CD4-positive, alpha-beta T cell treated with Interleukin-15 for 4 hours (primary cell): ENCODE results near the gene KDM4D.
"Not testable (repeated sequence)": the region's sequence is repeated elsewhere in the genome, so short reads cannot be mapped to it uniquely, and the experiment has no call there.

Experiments
- DNase-seq: peaks from one replicate; pipeline ENCODE4 v3.0.0-alpha.2; 2020; ENCODE audit warnings: low spot score

KDM4D gene

DNA sequence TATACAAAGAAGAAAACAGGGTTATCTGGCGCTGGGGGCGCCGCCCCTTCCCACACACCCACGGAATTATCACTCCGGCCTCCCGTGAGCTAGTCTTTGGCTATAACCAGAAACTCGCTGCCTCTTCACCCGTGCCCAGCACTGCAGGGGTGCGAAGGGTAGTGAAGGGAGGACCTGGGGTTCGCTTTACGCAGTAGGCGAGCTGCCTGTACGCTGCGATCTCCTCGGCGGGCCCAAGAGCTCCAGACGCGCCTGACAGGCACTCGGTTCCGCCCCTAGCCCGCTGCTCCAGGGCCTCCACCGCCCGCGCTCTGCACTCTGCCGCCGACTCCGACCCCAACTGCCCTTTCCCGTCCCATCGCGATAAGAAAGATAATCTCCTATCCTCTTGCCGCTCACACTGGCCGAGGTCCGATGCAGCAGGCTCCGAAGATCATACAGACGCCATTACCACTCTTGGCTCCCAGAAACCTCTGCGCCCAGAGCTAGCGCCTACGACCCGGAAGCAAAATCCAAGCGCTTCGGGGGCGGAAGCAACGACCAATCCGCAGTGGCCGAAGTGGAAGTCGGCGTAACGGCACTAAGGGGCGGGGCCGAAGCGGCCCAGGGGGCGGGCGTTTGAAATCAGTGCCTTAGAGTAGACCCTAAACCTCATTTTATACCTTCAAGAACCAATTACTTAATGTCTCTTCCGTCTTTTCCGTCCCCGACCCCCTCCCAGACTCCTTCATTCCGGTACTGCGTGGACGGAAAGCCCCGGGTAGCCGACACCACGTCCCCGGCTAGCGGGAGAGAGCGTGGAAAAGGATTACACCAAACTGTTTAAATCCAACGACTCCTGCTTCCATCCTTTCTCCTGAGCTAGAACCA is at the start of gene KDM4D, which contains the start of gene CWC15:
KDM4D (plus strand) TSS at position 611 of the 870 bp plus-strand sequence. CDS start 23,664 bp downstream, outside the sequence.
CWC15 (minus strand) TSS at position 458 of the 870 bp plus-strand sequence. CDS start 1,371 bp downstream, outside the sequence.
- peak; percentile 94 for DNase-seq

DNA sequence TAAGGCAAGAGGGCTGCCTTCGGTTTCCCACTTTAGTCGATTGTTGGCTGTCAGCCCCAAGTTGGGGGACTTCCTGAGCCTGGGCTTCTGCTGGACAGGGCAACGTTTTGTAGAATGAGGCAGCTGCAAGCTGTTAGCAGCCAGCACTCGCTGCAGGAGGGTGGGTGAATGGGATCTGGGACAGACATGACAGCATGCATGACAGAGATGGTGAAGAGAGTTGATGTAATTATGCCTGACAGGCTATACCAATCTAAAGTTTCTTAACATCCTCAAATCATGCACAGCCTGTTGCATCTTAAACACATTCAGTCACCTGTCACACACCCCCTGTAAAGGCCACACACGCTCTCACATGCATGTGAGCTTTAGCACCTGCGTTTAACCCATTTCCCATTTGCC is 49.3 kb upstream of the KDM4D start:
- DNase-seq: no peak

DNA sequence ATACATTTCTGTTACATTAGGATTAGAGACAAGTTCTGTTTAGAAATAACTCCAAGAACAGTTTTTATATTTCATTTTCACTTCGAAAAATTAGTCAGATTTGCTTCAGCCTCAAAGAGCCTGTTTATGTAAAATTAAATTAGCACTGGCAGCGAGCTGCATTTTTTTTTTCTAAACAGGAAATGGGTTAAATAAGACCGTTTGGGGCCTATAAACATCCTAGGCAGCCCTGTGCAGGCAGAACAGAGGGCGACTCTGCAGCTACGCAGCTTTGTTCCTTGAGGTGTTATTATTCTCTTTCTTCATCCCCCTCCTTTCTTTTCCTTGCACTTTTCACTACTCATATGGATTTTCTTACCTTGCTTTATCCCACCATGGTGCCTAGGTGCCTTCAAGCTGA is 48.9 kb upstream of the KDM4D start:
- peak; percentile 18 for DNase-seq

DNA sequence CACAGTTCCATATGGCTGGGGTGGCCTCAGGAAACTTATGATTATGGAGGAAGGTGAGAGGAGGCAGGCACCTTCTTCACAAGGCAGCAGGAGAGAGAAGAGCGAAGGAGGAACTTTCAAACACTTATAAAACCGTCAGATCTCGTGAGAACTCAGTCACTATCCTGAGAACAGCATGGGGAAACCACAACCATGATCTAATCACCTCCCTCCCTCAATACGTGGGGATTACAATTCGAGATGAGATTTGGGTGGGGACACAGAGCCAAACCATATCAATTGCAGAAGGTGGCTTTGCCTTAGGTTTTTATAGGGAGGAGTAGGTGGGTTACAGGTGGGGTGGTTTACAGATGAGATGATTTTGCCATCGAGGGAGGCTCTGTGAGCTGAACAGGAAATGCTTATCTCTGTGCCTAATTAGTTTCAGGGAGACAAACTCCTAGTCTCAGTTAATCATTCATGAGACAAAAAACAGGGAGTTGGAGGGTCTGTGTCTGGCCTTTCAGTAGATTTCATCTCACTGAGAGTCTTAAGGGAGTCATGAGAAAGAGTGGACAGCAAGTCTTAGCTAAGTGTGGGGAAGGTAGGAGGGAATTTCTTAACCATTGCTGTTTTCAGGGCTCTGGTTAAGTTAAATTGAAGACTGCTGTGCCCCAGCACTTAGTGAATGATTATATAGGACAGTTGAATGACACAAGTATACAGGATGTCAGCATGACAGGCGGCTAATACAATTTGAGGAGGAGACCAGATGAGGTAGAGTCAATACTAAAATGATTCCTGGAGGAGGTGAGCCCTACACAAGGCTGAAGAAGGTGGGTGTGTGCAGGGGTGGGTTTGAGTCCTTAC is 47.9 kb upstream of the KDM4D start:
- no peak for DNase-seq

DNA sequence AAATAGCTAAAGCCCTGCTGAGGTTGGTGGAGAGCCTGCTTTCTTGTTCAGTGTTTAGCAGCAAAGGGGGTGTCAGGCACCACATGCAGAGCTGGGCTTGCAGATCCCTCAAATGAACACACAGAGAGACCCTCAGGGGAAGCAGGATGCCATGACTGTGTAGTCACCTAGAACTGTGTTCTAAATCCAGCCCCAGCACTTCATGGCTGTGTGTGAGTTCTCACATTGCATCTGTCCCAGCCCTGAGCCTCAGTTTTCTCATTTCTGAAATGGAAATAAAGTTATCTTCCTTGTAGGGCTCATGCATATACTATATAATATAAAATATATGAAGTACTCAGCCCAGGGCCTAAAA is 47.3 kb upstream of the KDM4D start:
- DNase-seq: no peak

DNA sequence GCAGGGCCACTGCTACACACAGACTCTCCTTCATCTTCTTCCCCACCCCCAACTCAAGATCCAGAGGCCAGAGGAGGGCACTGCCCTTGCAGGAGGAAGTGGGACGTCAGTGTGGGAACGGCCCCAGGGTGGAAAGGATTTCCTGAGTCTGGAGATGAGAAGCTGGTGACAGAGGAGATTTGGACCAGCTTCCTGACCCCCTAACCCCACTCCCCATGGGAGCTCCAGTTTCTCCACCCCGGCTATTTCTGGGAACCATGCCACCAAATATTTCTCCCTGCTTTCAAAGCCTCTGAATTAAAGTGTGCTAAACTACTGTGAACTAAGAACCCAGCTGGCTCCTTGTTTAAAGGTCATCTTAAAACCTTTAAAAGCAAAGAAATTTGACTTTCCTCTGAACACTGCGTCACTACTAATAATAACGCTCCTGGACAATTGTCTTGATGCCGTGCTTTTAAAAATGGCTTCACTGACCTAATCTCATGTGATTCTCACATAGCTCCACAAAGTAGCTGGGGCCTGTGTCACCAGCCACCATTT is 46.7 kb upstream of the KDM4D start:
- no peak for DNase-seq

DNA sequence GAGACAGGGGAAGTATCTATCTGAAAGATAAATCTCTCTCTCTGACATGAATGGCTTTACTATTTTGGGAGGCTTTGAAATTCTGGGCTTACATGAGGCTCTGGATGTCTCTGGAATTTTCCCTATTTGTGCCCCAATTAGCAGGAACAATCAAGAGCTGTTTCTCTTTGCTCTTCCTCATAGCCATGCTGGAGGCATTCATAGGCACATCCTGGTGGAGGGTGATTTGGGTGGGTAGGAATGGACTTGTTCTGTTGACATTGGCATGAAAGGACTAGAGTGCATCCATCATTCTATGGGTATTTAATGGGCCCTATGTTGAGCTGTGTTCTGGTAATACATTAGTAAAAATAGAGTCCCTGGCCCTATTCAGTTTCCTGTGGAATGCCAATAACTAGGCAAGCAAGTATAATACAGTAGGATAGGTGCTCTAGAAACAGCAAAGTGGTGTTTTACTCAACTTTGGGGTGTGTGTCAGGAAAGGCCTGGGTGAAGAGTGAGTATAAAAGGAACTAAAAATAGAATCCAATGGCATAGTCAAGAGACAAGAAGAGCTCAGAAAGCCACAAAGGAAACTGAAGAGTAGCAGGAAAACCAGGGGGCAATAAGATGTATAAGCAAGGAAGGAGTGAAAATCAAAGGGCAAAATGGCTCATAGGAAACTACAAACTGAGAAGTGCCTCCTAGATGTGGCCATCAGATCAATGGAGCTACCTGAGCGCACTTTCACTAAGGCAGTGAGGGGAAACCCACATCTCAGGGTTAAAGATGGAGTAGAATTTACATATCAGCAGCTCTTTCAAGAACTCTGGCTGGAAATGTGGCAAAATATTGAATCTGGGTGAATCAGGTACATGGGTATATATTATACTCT is 45.2 kb upstream of the KDM4D start:
- no peak for DNase-seq

DNA sequence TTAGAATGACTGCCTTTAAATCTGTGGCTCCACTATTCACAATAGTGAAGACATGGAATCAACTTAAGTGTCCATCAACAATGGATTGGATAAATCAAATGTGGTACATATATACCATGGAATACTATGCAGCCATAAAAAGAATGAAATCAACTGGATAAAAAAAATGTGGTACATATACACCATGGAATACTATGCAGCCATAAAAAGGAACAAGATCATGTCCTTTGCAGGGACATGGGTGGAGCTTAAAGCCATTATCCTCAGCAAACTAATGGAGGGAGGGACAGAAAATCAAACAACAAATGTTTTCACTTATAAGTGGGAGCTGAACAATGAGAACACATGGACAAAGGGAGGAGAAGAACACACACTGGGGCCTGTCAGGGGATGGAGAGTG is 41.4 kb upstream of the KDM4D start:
- not testable (repeated sequence) for DNase-seq

DNA sequence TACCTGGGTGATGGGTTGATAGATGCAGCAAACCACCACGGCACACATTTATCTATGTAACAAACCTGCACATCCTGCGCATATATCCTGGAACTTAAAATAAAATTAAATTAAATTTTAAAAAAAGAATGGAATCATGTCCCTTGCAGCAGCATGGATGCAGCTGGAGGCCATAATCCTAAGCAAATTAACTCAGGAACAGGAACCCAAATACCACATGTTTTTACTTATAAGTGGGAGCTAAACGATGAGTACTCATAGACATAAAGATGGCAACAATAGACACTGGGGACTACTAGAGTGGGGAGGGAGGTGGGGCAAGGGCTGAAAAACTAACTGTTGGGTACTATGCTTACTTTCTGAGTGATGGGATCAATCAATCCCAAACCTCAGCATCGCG is 41.0 kb upstream of the KDM4D start:
- DNase-seq: no peak

DNA sequence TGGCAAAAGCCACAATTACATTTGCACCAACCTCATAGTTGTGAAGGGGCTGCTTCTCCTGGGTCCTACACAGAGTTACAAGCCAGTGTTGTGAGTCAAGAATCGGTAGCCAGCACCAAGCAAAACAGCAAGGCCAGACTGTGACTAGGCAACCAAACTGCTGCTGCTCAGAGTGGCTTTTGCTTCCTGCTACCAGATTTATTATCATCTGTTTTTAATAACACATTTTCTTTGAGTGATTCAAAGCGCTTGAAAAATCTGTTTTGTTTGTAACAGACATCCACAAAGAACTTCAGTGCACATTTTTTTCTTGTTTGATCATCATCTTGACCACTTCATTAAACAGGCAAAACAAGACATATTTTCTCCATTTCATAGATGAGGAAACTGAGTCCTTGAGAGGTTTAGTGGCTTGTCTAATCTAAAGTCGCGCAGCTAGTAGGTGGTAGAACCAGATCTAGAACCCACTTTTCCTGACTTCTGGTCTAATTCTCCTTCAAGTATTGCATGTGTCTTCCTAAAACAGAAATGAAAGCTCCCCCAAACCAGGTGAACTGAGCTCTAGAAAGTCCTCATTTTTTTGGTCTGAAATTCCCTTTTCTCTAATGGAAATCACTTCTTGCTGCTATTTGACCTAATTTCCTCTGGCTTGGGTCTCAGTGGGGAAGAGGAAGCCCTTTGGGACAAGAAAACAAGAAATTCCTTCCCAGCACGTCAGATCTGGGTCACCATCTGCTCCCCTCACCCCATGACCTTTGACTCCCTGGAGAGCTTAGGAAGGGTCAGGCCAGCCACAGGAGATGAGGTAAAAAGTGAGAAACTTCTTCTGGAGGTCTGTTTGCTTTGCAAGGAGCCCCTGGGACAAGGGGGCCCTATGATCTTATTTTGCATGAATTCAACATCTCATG is 40.0 kb upstream of the KDM4D start:
- DNase-seq: no peak

DNA sequence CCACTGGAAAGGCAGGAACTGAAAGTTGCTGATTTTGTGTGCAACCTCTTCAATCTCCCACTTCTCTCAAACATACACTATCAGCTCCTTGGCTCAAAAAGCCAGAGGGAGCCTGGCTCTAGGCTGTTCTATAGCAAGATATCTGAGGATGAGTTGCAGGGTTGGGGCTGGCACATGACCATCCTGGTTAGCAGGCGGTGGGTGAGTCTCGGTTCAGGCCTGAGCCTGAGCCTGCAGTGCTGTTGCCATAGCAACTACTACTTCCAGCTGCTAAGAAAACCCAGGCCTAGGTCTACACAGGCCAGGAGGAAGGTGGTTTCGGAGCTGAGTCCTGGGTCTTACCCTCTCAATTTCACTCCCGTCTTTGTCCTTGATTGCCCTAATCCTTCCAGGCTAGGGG is 39.1 kb upstream of the KDM4D start:
- no peak for DNase-seq

DNA sequence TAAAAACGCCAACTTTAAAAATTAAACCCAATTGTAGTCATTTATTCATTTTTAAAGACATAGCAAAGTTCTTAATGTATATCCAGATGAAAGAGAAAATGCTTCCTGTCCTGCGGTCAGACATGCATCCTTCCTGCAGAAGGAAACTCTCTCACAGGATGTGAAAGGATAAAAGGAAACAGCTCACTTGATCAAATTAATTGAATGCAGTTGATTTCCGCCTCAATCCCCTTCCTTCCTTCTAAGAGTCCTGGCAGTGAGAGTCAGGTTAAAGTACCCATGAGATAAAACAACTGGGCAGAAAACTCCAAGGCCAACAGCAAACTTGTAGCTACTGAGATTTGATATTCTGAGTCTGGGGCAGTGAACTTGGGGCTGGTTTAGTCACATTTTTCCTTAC is 38.7 kb upstream of the KDM4D start:
- DNase-seq: peak; percentile 12

DNA sequence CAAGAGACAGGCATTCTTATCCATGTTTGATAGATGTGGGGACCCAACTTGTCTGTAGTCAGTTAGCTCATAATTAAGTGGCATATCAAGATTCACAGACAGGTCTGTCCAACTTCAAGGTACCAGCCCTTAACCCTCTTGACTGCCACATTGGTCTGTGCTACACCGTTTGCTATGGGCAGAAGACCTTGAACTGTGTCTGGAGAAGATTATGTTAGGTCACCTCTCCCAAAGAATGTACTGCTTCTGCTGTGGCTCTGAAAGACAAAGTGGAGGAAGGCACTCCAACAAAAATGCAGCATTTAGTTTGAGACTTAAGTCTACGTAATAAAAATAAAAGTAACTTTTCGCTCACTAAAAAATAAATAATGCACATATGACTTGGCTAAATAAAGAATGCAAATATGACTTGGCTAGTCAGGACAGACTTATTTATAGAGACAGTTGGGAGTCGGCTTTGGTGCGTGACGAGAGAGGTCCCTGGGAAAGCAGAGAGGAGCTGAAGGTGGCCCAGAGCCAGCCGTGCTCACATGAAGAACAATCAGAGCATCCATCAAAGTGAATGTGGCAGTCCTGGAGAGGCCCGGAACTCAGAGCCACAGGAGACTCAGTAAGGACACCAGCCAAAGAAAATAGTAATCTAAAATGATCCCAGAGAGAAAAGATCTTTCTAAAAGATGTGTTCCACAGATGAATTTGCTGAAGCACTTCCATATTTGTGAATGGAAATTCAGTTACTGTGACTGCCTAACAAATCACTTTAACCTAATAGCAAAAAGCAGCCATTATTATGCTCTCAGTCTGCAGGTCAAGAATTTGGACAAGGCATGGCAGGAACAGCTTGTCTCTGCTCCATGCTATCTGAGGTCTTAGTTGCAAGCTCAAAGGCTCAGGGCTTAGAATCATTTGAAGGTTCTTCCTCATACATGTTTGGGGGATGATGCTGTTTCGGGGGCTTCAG is 35.1 kb upstream of the KDM4D start:
- no peak for DNase-seq

DNA sequence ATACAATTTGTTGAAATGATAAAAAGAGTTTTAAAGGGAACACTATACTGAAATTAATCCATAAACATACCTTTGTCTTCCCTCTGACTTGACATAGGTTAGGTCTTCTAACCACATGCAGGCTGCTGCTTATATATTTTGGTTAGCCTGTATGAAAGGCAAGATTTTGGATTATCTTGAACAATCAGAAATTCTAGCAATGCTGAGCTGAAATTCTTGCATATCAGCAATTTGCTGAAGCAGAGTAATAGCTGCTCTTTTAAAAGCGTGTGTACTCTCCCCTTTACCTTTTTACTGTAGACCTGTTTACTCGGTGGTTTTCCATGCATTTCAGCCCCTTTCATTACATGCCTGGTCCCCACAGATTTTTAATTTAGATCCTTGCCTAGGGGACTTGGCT is 34.2 kb upstream of the KDM4D start:
- DNase-seq: no peak

DNA sequence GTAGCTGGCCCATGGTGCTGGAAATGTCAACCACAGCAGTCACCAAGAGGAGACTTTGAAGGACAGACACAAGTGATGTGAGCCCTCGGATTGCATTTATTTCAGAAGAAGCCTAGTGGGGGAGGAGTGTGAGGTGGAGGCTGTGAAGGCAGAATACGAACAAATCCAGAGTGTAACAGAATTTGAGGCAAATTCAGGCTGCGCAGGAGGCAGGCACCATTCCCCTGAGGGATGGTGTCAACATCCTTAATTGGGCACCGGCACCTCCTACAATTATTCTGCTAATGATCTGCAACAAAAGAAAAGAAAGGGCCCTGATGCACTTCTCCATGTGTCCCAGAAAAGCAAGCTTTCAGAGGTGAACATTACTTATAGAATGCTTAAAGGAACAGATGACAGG is 32.4 kb upstream of the KDM4D start:
- DNase-seq: no peak

DNA sequence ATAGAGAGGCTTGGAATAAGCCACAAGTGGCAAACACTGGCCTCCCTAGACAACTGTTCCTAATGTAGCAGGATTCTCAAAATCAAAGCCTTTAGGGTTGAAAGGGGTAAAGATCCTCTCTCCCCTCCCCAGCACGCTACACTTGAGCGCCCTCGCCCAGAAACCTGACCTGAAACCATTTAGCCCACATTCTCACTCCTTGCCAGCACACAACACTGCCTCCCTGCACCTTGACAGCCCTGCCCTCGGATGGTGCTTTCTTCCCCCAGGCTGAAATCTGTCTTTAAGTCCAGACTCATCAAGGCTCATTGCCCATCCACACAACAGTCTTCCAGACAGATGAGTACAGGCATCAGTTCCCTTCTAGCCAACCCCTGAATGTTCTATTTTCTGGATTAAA is 26.7 kb upstream of the KDM4D start:
- no peak for DNase-seq

DNA sequence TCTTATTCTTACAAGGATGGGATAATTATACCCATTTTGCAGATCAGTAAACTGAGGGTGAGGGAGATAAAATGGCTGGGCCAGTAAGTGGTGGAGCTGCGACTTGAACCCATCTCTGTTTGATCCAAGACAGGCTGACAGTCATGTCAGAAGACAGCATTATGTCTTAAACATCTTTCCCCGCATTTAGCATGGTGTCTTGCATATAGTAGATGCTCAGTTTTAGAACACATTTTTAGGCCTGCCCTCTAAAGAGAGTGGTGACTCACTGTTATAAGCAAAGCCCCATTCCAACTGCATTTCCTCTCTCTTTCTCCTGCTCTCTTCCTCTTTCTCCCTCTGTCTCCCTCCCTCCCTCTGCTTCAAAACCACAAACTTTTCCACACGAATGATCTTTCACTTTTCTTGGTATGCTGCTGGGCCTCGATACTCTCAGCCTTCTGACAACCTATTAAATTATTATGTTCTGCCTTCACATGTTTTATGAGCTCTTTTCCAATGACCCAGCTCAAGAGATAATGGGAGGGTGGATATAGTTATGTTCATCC is 25.4 kb upstream of the KDM4D start:
- DNase-seq: no peak

DNA sequence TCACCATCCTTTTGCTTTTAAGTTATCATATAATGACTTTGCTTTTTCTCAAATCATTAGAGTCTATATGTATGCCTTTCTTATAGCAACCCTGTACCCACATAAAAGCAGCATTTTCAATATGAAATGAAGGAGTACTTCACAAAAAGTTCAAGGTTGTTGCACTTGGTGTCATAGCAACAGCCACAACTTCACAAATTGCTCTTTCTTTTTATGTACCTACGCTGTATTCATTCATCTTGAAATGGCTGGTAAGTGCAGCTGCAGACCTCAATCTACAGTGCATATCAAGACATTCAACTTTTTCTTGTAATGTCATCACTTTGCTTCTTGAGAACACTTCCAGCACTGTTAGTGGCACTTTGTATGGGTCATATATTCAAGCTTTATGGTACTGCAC is 18.8 kb upstream of the KDM4D start:
- DNase-seq: no peak

DNA sequence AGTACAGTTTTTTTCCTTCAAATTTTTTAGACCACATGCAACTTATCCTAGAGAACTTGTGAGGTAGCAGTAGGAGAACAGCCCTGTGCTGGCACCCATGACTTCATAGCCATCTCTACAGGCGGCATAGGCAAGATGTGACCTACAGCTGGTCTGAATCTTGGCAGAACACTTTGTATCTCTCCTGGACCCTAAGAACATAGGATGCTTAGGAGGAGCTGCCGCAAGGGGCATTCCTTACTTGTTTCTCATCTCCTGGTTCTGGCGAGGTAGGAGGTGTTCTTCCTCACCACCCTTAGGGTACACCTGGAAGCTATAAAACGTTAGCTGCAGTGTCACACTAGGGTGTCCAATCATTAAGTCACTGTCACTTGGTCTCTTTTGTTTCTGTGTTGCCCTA is 16.5 kb upstream of the KDM4D start:
- no peak for DNase-seq
